ENCODE results near the gene MAML2.

Gene MAML2

GRCh38 chr11:96280444-96280843, 62.6 kb downstream of the MAML2 start:
- H3K9me3 ChIP-seq (ENCODE audit: control extremely low read depth in 1 of 5, control insufficient read depth in 4 of 5, insufficient read depth in 2 of 5, low read depth in 1 of 5, low read length in 4 of 5): no peaks in the 10 kb centered on the region
- no peaks in the 10 kb centered on the region for H3K27me3 ChIP-seq (replicated peaks in 2 of 5; ENCODE audit: control insufficient read depth in 4 of 5, insufficient read depth in 5 of 5, low read length in 4 of 5)
- no peak for DNase-seq
- no peaks in the 10 kb centered on the region for H3K36me3 ChIP-seq (ENCODE audit: control insufficient read depth in 4 of 4, insufficient read depth in 4 of 4, low read length in 3 of 4)
- no CpG with 5 or more reads among the region's 1 CpG for WGBS (ENCODE audit: insufficient coverage)
- peaks cover 0 to 10% (median 2%) of the 10 kb centered on the region in 4 experiments for H3K4me1 ChIP-seq (ENCODE audit: control extremely low read depth in 1 of 4, control insufficient read depth in 4 of 4, insufficient read depth in 4 of 4, low read length in 3 of 4)
- no peak overlapping the region for H3K27ac ChIP-seq (ENCODE audit: insufficient read depth in 1 of 2, low read depth in 1 of 2, low read length in 2 of 2, poor library complexity in 1 of 2, severe bottlenecking in 2 of 2)
- CTCF ChIA-PET: interaction anchor here (7.1 kb wide), 1 partner anchor 62 kb away, joined by 37 read pairs; the partner anchor contains the start of gene MAML2
- no peak overlapping the region for H3K4me3 ChIP-seq (ENCODE audit: control insufficient read depth in 1 of 7, extremely low read depth in 1 of 7, insufficient read depth in 4 of 7, low read depth in 2 of 7, low read length in 6 of 7)
- POLR2A ChIA-PET: interaction anchor here (0.7 kb wide), 1 partner anchor 313 kb away, joined by 4 read pairs; no protein-coding TSS in a partner anchor

GRCh38 chr11:96279896-96280290, 63.1 kb downstream of the MAML2 start:
- ChIA-PET POLR2A (no interaction called here), CTCF (interaction anchor here (0.8 to 7.1 kb wide), 5 partner anchors 10 to 63 kb away, joined by 3 to 37 read pairs (median 4); partner anchors contain the start of gene MAML2)
- Histone ChIP-seq H3K27ac (ENCODE audit: insufficient read depth in 1 of 2, low read depth in 1 of 2, low read length in 2 of 2, poor library complexity in 1 of 2, severe bottlenecking in 2 of 2) (peak overlapping the region in 1 of 2 experiments; percentile 27), H3K27me3 (replicated peaks in 2 of 5; ENCODE audit: control insufficient read depth in 4 of 5, insufficient read depth in 5 of 5, low read length in 4 of 5) (no peaks in the 10 kb centered on the region), H3K36me3 (ENCODE audit: control insufficient read depth in 4 of 4, insufficient read depth in 4 of 4, low read length in 3 of 4) (no peaks in the 10 kb centered on the region), H3K4me3 (ENCODE audit: control insufficient read depth in 1 of 7, extremely low read depth in 1 of 7, insufficient read depth in 4 of 7, low read depth in 2 of 7, low read length in 6 of 7) (no peak overlapping the region), H3K4me1 (ENCODE audit: control extremely low read depth in 1 of 4, control insufficient read depth in 4 of 4, insufficient read depth in 4 of 4, low read length in 3 of 4) (peaks cover 0 to 10% (median 2%) of the 10 kb centered on the region in 4 experiments), H3K9me3 (ENCODE audit: control extremely low read depth in 1 of 5, control insufficient read depth in 4 of 5, insufficient read depth in 2 of 5, low read depth in 1 of 5, low read length in 4 of 5) (no peaks in the 10 kb centered on the region)
- no peak for DNase-seq

DNA sequence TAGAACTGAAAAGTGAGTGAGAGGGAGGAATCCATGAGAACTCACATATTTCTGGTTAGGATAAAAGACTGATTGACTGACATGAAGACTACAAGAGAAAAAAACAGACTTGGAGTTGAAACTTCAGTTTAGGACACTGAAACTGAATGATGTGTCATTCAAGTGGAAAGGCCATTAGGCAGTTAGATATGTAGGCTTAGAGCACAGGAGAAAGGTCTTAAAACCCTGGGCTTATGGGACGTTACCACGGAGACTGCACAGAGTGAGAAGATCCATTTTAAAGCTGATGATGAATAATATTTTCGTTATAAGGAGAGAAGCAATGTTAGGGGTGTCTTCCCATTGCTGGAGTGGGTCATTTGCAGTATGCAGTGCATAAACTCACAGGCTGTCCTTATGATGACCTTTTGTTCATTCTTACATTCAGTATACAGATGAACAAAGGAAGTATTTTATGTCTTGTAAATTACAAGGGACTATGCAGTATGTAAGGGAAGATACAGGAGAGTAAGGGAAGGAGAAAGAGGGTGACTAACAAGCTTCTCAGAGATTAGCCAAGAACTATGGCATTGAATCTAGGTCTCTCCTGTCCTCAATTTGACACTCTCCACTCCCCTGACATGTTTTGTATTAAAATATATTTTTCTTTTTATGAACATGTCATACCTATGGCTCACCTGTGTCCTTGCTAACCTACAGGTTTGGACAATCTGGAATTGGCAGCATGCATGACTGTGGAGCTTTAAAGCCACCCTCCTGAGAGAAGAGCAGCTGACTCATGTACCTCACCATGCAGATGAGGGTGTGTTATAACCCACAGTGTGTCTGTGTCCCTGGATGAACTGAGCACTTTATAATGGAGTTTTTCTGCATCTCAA, 63.7 kb downstream of the MAML2 start:
- Histone ChIP-seq H3K9me3 (ENCODE audit: control extremely low read depth in 1 of 5, control insufficient read depth in 4 of 5, insufficient read depth in 2 of 5, low read depth in 1 of 5, low read length in 4 of 5) (no peaks in the 10 kb centered on the region), H3K4me1 (ENCODE audit: control extremely low read depth in 1 of 4, control insufficient read depth in 4 of 4, insufficient read depth in 4 of 4, low read length in 3 of 4) (peaks cover 0 to 10% (median 2%) of the 10 kb centered on the region in 4 experiments), H3K36me3 (ENCODE audit: control insufficient read depth in 4 of 4, insufficient read depth in 4 of 4, low read length in 3 of 4) (no peaks in the 10 kb centered on the region), H3K4me3 (ENCODE audit: control insufficient read depth in 1 of 7, extremely low read depth in 1 of 7, insufficient read depth in 4 of 7, low read depth in 2 of 7, low read length in 6 of 7) (no peak overlapping the region), H3K27ac (ENCODE audit: insufficient read depth in 1 of 2, low read depth in 1 of 2, low read length in 2 of 2, poor library complexity in 1 of 2, severe bottlenecking in 2 of 2) (peak overlapping the region in 1 of 2 experiments; percentile 27), H3K27me3 (replicated peaks in 2 of 5; ENCODE audit: control insufficient read depth in 4 of 5, insufficient read depth in 5 of 5, low read length in 4 of 5) (no peaks in the 10 kb centered on the region)
- no peak for DNase-seq
- ChIA-PET POLR2A (no interaction called here), CTCF (interaction anchor here (0.8 to 7.1 kb wide), 6 partner anchors 11 to 63 kb away, joined by 3 to 37 read pairs (median 4); partner anchors contain the start of gene MAML2)
- 81% methylated on average over 3 of the region's 3 CpGs for WGBS (ENCODE audit: insufficient coverage)

GRCh38 chr11:96278039-96278897, 64.7 kb downstream of the MAML2 start:
- ChIA-PET POLR2A (no interaction called here), CTCF (interaction anchor here (1.2 to 7.1 kb wide), 5 partner anchors 9 to 64 kb away, joined by 3 to 37 read pairs (median 5); partner anchors contain the start of gene MAML2)
- Histone ChIP-seq H3K27me3 (replicated peaks in 2 of 5; ENCODE audit: control insufficient read depth in 4 of 5, insufficient read depth in 5 of 5, low read length in 4 of 5) (no peaks in the 10 kb centered on the region), H3K4me1 (ENCODE audit: control extremely low read depth in 1 of 4, control insufficient read depth in 4 of 4, insufficient read depth in 4 of 4, low read length in 3 of 4) (peaks cover 0 to 10% (median 2%) of the 10 kb centered on the region in 4 experiments), H3K9me3 (ENCODE audit: control extremely low read depth in 1 of 5, control insufficient read depth in 4 of 5, insufficient read depth in 2 of 5, low read depth in 1 of 5, low read length in 4 of 5) (no peaks in the 10 kb centered on the region), H3K27ac (ENCODE audit: insufficient read depth in 1 of 2, low read depth in 1 of 2, low read length in 2 of 2, poor library complexity in 1 of 2, severe bottlenecking in 2 of 2) (no peak overlapping the region), H3K4me3 (ENCODE audit: control insufficient read depth in 1 of 7, extremely low read depth in 1 of 7, insufficient read depth in 4 of 7, low read depth in 2 of 7, low read length in 6 of 7) (peak overlapping the region in 1 of 7 experiments; percentile 15), H3K36me3 (ENCODE audit: control insufficient read depth in 4 of 4, insufficient read depth in 4 of 4, low read length in 3 of 4) (no peaks in the 10 kb centered on the region)
- no peak for DNase-seq
- 88% methylated on average over 4 of the region's 6 CpGs for whole genome bisulfite sequencing (ENCODE audit: insufficient coverage)

DNA sequence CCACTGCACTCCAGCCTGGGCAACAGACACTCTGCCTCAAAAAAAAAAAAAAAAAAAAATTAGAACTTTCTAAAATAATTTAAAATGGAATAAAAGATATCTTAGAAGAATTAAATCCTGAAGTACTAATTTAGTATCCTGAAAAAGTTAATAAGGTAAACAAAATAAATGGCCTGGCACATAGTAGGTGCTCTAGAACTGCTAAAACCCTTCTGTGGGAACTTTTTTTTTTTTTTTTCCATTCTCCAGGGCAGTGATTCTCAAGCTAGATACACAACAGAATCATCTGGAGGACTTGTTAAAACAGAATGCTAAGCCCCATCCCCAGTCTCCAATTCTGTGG, 65.3 kb downstream of the MAML2 start:
- Histone ChIP-seq H3K9me3 (ENCODE audit: control extremely low read depth in 1 of 5, control insufficient read depth in 4 of 5, insufficient read depth in 2 of 5, low read depth in 1 of 5, low read length in 4 of 5) (no peaks in the 10 kb centered on the region), H3K36me3 (ENCODE audit: control insufficient read depth in 4 of 4, insufficient read depth in 4 of 4, low read length in 3 of 4) (no peaks in the 10 kb centered on the region), H3K27ac (ENCODE audit: insufficient read depth in 1 of 2, low read depth in 1 of 2, low read length in 2 of 2, poor library complexity in 1 of 2, severe bottlenecking in 2 of 2) (no peak overlapping the region), H3K27me3 (replicated peaks in 2 of 5; ENCODE audit: control insufficient read depth in 4 of 5, insufficient read depth in 5 of 5, low read length in 4 of 5) (no peaks in the 10 kb centered on the region), H3K4me3 (ENCODE audit: control insufficient read depth in 1 of 7, extremely low read depth in 1 of 7, insufficient read depth in 4 of 7, low read depth in 2 of 7, low read length in 6 of 7) (peak overlapping the region in 1 of 7 experiments; percentile 15), H3K4me1 (ENCODE audit: control extremely low read depth in 1 of 4, control insufficient read depth in 4 of 4, insufficient read depth in 4 of 4, low read length in 3 of 4) (peaks cover 0 to 10% (median 2%) of the 10 kb centered on the region in 4 experiments)
- no peak for DNase-seq
- ChIA-PET POLR2A (no interaction called here), CTCF (interaction anchor here (1.3 to 7.1 kb wide), 4 partner anchors 9 to 65 kb away, joined by 3 to 37 read pairs (median 6); partner anchors contain the start of gene MAML2)

- H3K27me3 ChIP-seq (replicated peaks in 2 of 5; ENCODE audit: control insufficient read depth in 4 of 5, insufficient read depth in 5 of 5, low read length in 4 of 5): no peaks in the 10 kb centered on the region
- H3K4me3 ChIP-seq (ENCODE audit: control insufficient read depth in 1 of 7, extremely low read depth in 1 of 7, insufficient read depth in 4 of 7, low read depth in 2 of 7, low read length in 6 of 7): no peak overlapping the region
- ChIA-PET POLR2A (interaction anchor here (0.6 kb wide), 1 partner anchor 9 kb away, joined by 5 read pairs; no protein-coding TSS in a partner anchor), CTCF (interaction anchor here (1.9 to 7.1 kb wide), 2 partner anchors 61 to 66 kb away, joined by 7 to 37 read pairs; partner anchors contain the start of gene MAML2)
- no peak overlapping the region for H3K27ac ChIP-seq (ENCODE audit: insufficient read depth in 1 of 2, low read depth in 1 of 2, low read length in 2 of 2, poor library complexity in 1 of 2, severe bottlenecking in 2 of 2)
- no CpG with 5 or more reads among the region's 5 CpGs for whole genome bisulfite sequencing (ENCODE audit: insufficient coverage)
- H3K9me3 ChIP-seq (ENCODE audit: control extremely low read depth in 1 of 5, control insufficient read depth in 4 of 5, insufficient read depth in 2 of 5, low read depth in 1 of 5, low read length in 4 of 5): no peaks in the 10 kb centered on the region
- H3K36me3 ChIP-seq (ENCODE audit: control insufficient read depth in 4 of 4, insufficient read depth in 4 of 4, low read length in 3 of 4): no peaks in the 10 kb centered on the region
- no peak for DNase-seq
- H3K4me1 ChIP-seq (ENCODE audit: control extremely low read depth in 1 of 4, control insufficient read depth in 4 of 4, insufficient read depth in 4 of 4, low read length in 3 of 4): peaks cover 0 to 10% (median 2%) of the 10 kb centered on the region in 4 experiments
These were observed 66.2 kb downstream of the MAML2 start for GRCh38 chr11:96276836-96277235.
